GM19099 (cell line): ENCODE measurements around the gene CPAMD8.

Experiments
- POLR2A ChIP-seq: IDR thresholded peaks from 3 replicates; pipeline ENCODE4 v1.6.1; 2011; ENCODE audit warnings: low read depth; ENCODE audit not compliant: insufficient read length; ENCODE audit errors: extremely low read depth

The CPAMD8 gene

GRCh38 chr19:17021793-17022590 lies 4.6 kb downstream of the CPAMD8 start:
- TF ChIP-seq POLR2A: no peak

GRCh38 chr19:17021328-17021727 lies 5.3 kb downstream of the CPAMD8 start:
- TF ChIP-seq POLR2A: no peak

- TF ChIP-seq POLR2A: no peak
Measured at GRCh38 chr19:17020823-17021222, 5.8 kb downstream of the CPAMD8 start.

- TF ChIP-seq POLR2A: no peak
Measured at GRCh38 chr19:17020385-17020784, 6.2 kb downstream of the CPAMD8 start.

- no peak for TF ChIP-seq POLR2A
Measured at GRCh38 chr19:17011485-17011884, 15.1 kb downstream of the CPAMD8 start.

- no peak for TF ChIP-seq POLR2A
Measured at GRCh38 chr19:17006579-17006978, 20.0 kb downstream of the CPAMD8 start.

- no peak for TF ChIP-seq POLR2A
Measured at GRCh38 chr19:17005000-17005399, 21.6 kb downstream of the CPAMD8 start.

- TF ChIP-seq POLR2A: no peak
Measured at GRCh38 chr19:17004386-17004785, 22.2 kb downstream of the CPAMD8 start.

GRCh38 chr19:17002455-17002854 lies 24.2 kb downstream of the CPAMD8 start:
- TF ChIP-seq POLR2A: no peak

GRCh38 chr19:17001603-17002183 lies 24.9 kb downstream of the CPAMD8 start:
- TF ChIP-seq POLR2A: no peak

GRCh38 chr19:16998635-16999194 lies 27.9 kb downstream of the CPAMD8 start:
- TF ChIP-seq POLR2A: no peak

GRCh38 chr19:16988661-16989060 lies 37.9 kb downstream of the CPAMD8 start:
- no peak for TF ChIP-seq POLR2A

- no peak for TF ChIP-seq POLR2A
Measured at GRCh38 chr19:16985403-16985802, 41.2 kb downstream of the CPAMD8 start.

- TF ChIP-seq POLR2A: no peak
Measured at GRCh38 chr19:16978839-16979802, 47.5 kb downstream of the CPAMD8 start.

- TF ChIP-seq POLR2A: no peak
Measured at GRCh38 chr19:16978156-16978555, 48.5 kb downstream of the CPAMD8 start.
